IMR-90 (cell line): Measurements from ENCODE around the gene KCTD11. TPM values are rescaled to one million over a fixed set of nuclear protein-coding genes. Genes with fewer than 3 reads are reported as not detected.

Experiments
- ATAC-seq: fragments of 200-7000 bp; cut with Tn5 transposase; 2 replicates; pipeline ENCODE4 v1.9.1; 2020; ENCODE audit warnings: low read depth, mild to moderate bottlenecking, moderate library complexity
- BruUV-seq: library from RNA; stranded (reverse); fragments of 400-500 nt; replicated peaks from 2 replicates; lab custom pipeline; 2021; lab: Mats Ljungman, UMichigan
- CTCF ChIA-PET: fragments of 300-600 bp; formaldehyde crosslinking; extraction: SDS; loops from one replicate; lab custom pipeline; 2021; ENCODE audit warnings: antibody characterized with exemption; lab: Yijun Ruan, JAX
- POLR2A ChIA-PET: fragments of 300-600 bp; sonication (Branson Sonifier 250); formaldehyde crosslinking; loops from one replicate; lab custom pipeline; 2022; ENCODE audit warnings: antibody characterized with exemption; ENCODE audit not compliant: unreplicated experiment; lab: Charles Lee
- DNase-seq: peaks from one replicate; pipeline ENCODE4 v3.0.0; 2013
- H2AFZ ChIP-seq: replicated peaks from 2 replicates; pipeline ENCODE3; 2013; ENCODE audit warnings: low read length, mild to moderate bottlenecking; ENCODE audit not compliant: poor library complexity
- H2AK5ac ChIP-seq: 2 replicates; pipeline ENCODE4 v1.6.1; 2013; ENCODE audit warnings: low read depth, low read length, inconsistent platforms
- H2AK9ac ChIP-seq: replicated peaks from 2 replicates; pipeline ENCODE3; 2013; ENCODE audit warnings: mild to moderate bottlenecking, low read depth, low read length, moderate library complexity; ENCODE audit not compliant: poor library complexity
- H2BK120ac ChIP-seq: 2 replicates; pipeline ENCODE4 v1.6.1; 2013; ENCODE audit warnings: low read depth, low read length, inconsistent platforms
- H2BK15ac ChIP-seq: 3 replicates; pipeline ENCODE4 v1.6.1; 2013; ENCODE audit warnings: low read depth, low read length, inconsistent platforms
- H2BK20ac ChIP-seq: 2 replicates; pipeline ENCODE4 v1.6.1; 2013; ENCODE audit warnings: low read depth, mild to moderate bottlenecking, inconsistent platforms, low read length, moderate library complexity
- H2BK5ac ChIP-seq: 2 replicates; pipeline ENCODE4 v1.6.1; 2013; ENCODE audit warnings: mild to moderate bottlenecking, low read depth, low read length, inconsistent platforms; ENCODE audit not compliant: poor library complexity, severe bottlenecking
- H3K14ac ChIP-seq: replicated peaks from 2 replicates; pipeline ENCODE4 v1.6.1; 2013; ENCODE audit warnings: low read depth, low read length, inconsistent platforms
- H3K18ac ChIP-seq: 2 replicates; pipeline ENCODE4 v1.6.1; 2013; ENCODE audit warnings: low read depth, low read length, control low read depth
- H3K23ac ChIP-seq: 2 replicates; pipeline ENCODE4 v1.6.1; 2013; ENCODE audit warnings: low read depth, low read length, inconsistent platforms
- H3K27ac ChIP-seq: 2 replicates; pipeline ENCODE4 v1.5.1; 2013; ENCODE audit warnings: mild to moderate bottlenecking, control low read depth, low read length; ENCODE audit not compliant: insufficient read depth
- H3K27me3 ChIP-seq: 2 replicates; pipeline ENCODE4 v1.6.1; 2013; ENCODE audit warnings: low read length; ENCODE audit not compliant: control insufficient read depth, insufficient read depth
- H3K36me3 ChIP-seq: 2 replicates; pipeline ENCODE4 v1.6.1; 2013; ENCODE audit warnings: low read length, mixed read lengths; ENCODE audit not compliant: control insufficient read depth, insufficient read depth
- H3K4ac ChIP-seq: 2 replicates; pipeline ENCODE4 v1.6.1; 2013; ENCODE audit warnings: low read depth, low read length, inconsistent platforms
- H3K4me1 ChIP-seq: 2 replicates; pipeline ENCODE4 v1.6.1; 2013; ENCODE audit warnings: low read length, mixed read lengths; ENCODE audit not compliant: control insufficient read depth, insufficient read depth
- H3K4me2 ChIP-seq: 2 replicates; pipeline ENCODE4 v1.6.1; 2013; ENCODE audit warnings: low read depth, mild to moderate bottlenecking, control low read depth, low read length, moderate library complexity
- H3K4me3 ChIP-seq: 2 replicates; pipeline ENCODE4 v1.5.1; 2013; ENCODE audit warnings: low read depth, mild to moderate bottlenecking, control low read depth, low read length, moderate library complexity; ENCODE audit not compliant: insufficient read depth
- H3K56ac ChIP-seq: 2 replicates; pipeline ENCODE4 v1.6.1; 2013; ENCODE audit warnings: low read length, inconsistent platforms; ENCODE audit not compliant: insufficient read depth; ENCODE audit errors: extremely low read depth
- H3K79me1 ChIP-seq, 2 experiments: 2 replicates each; pipeline ENCODE4 v1.6.1; 2013; ENCODE audit warnings: low read length in 2 of 2, inconsistent platforms in 1 of 2, low read depth in 1 of 2
- H3K9ac ChIP-seq: 2 replicates; pipeline ENCODE4 v1.6.1; 2013; ENCODE audit warnings: low read depth, low read length, control low read depth
- H3K9me1 ChIP-seq: 2 replicates; pipeline ENCODE4 v1.6.1; 2013; ENCODE audit warnings: low read length, inconsistent platforms; ENCODE audit not compliant: insufficient read depth
- H3K9me3 ChIP-seq: 2 replicates; pipeline ENCODE4 v1.6.1; 2013; ENCODE audit warnings: low read length; ENCODE audit not compliant: control insufficient read depth, insufficient read depth
- H4K20me1 ChIP-seq: 2 replicates; pipeline ENCODE4 v1.6.1; 2013; ENCODE audit warnings: low read length, inconsistent platforms; ENCODE audit not compliant: insufficient read depth
- H4K5ac ChIP-seq: 2 replicates; pipeline ENCODE4 v1.6.1; 2013; ENCODE audit warnings: mild to moderate bottlenecking, low read depth, low read length, control low read depth
- H4K8ac ChIP-seq, 2 experiments: 2 replicates each; pipeline ENCODE4 v1.6.1; 2013; ENCODE audit warnings: low read depth in 2 of 2, low read length in 2 of 2, control low read depth in 1 of 2, inconsistent platforms in 1 of 2
- H4K91ac ChIP-seq: 2 replicates; pipeline ENCODE4 v1.6.1; 2013; ENCODE audit warnings: low read depth, low read length, inconsistent platforms; ENCODE audit not compliant: insufficient read depth
- CEBPB ChIP-seq: IDR thresholded peaks from 2 replicates; pipeline ENCODE4 v1.6.1; 2012; ENCODE audit warnings: low read depth, low read length, improper control_type of control experiment
- CHD1 ChIP-seq: IDR thresholded peaks from 2 replicates; pipeline ENCODE4 v1.6.1; 2012; ENCODE audit warnings: low read depth, low read length, improper control_type of control experiment
- FOS ChIP-seq: fragments of 150-350 bp; IDR thresholded peaks from 2 replicates; pipeline ENCODE4 v1.6.1; 2016; ENCODE audit warnings: low read depth, low read length
- MAFK ChIP-seq: IDR thresholded peaks from 2 replicates; pipeline ENCODE4 v1.6.1; 2012; ENCODE audit warnings: low read depth, low read length, improper control_type of control experiment
- MAZ ChIP-seq: IDR thresholded peaks from 2 replicates; pipeline ENCODE4 v1.6.1; 2012; ENCODE audit warnings: low read depth, mild to moderate bottlenecking, low read length, improper control_type of control experiment, moderate library complexity, borderline replicate concordance
- MXI1 ChIP-seq: IDR thresholded peaks from 2 replicates; pipeline ENCODE4 v1.6.1; 2012; ENCODE audit warnings: low read depth, mild to moderate bottlenecking, low read length, moderate library complexity, borderline replicate concordance
- RAD21 ChIP-seq: IDR thresholded peaks from 2 replicates; pipeline ENCODE4 v1.6.1; 2012; ENCODE audit warnings: low read length, improper control_type of control experiment
- RCOR1 ChIP-seq: IDR thresholded peaks from 2 replicates; pipeline ENCODE4 v1.6.1; 2012; ENCODE audit warnings: mild to moderate bottlenecking, low read length, improper control_type of control experiment; ENCODE audit not compliant: insufficient replicate concordance
- WGBS, 2 experiments: methylation state at CpG; one replicate each; pipeline versions ENCODE4 v1.1.5 to v1.1.7; 2013; ENCODE audit warnings: missing lambda C conversion rate in 2 of 2; ENCODE audit not compliant: insufficient read length in 1 of 2; ENCODE audit errors: extremely low coverage in 2 of 2; 5-methylcytosine and 5-hydroxymethylcytosine counted together
- dilution Hi-C: fragments of 300-500 bp; cut with HindIII; formaldehyde crosslinking; loops from one replicate; pipeline ENCODE4 v1.14.3; 2018; ENCODE audit warnings: low sequenced_read_pairs; ENCODE audit not compliant: unreplicated experiment
- in situ Hi-C: fragments of 300-500 bp; cut with MboI; formaldehyde crosslinking; loops from 3 replicates; pipeline ENCODE4 v1.14.3; 2019; ENCODE audit warnings: low sequenced_read_pairs, inconsistent platforms, mixed read lengths
- intact Hi-C: fragments of 100-400 bp; cut with micrococcal nuclease; formaldehyde crosslinking; loops from 2 replicates; pipeline ENCODE4 v1.10.0; 2022
- polyA plus RNA-seq, 3 experiments: library from polyadenylated mRNA; depleted of rRNA; stranded (reverse); fragments of >200 nt; gene quantifications; 2 replicates each; pipeline ENCODE4 v1.2.3, GENCODE V29; 2012; ENCODE audit warnings: low replicate concordance in 1 of 3
- total RNA-seq: library from RNA; depleted of rRNA; stranded (reverse); fragments of >200 nt; gene quantifications from 2 replicates; pipeline ENCODE4 v1.2.3, GENCODE V29; 2012

KCTD11 gene
- total and polyA plus RNA-seq, 2 of the 4 experiments (the other 2 are of a cell fraction): 10.8 to 16.4 TPM

GRCh38 chr17:7315570-7316235, 36.3 kb upstream of the KCTD11 start (continued):
- TF ChIP-seq MAZ: no peak

- ChIA-PET POLR2A (no interaction called here), CTCF (no interaction called here)
- intact Hi-C loops: no loop called here
- peaks cover 19 to 31% of the 10 kb centered on the region in 2 experiments; a peak in 3 of 4 replicates for H3K79me1 ChIP-seq
- no peak overlapping the region for H3K4me2 ChIP-seq
- peaks cover 26% of the 10 kb centered on the region for H4K20me1 ChIP-seq
- peaks cover 7% of the 10 kb centered on the region for H3K4me1 ChIP-seq
- no TSS peak for BruUV-seq
- no peak overlapping the region for H3K23ac ChIP-seq
- peaks cover 7% of the 10 kb centered on the region; the same call in 1 of the 2 replicates for H3K9me1 ChIP-seq
- dilution Hi-C loops: no loop called here
- no peak overlapping the region for H3K56ac ChIP-seq
- 91% methylated on average over 10 of the region's 16 CpGs; no CpG with 5 or more reads in 1 of the 2 experiments for WGBS, 2 experiments
- H3K9me3 ChIP-seq: no peaks in the 10 kb centered on the region
- ATAC-seq (no peak), DNase-seq (no peak)
- H3K27me3 ChIP-seq: no peaks in the 10 kb centered on the region
- no peak overlapping the region for H2AK9ac ChIP-seq
- no peak overlapping the region for H2BK120ac ChIP-seq
- H2AK5ac ChIP-seq: no peak overlapping the region
- H2BK20ac ChIP-seq: no peak overlapping the region
- H3K36me3 ChIP-seq: peaks cover 67% of the 10 kb centered on the region
- no peak overlapping the region for H4K8ac ChIP-seq
- no peak overlapping the region for H3K4ac ChIP-seq
- TF ChIP-seq MXI1 (no peak), MAFK (no peak), FOS (no peak), CEBPB (no peak), MAZ (no peak), CHD1 (no peak), RCOR1 (no peak), RAD21 (no peak)
- in situ Hi-C loops: no loop called here
- no peak overlapping the region for H3K9ac ChIP-seq
- no peak overlapping the region for H3K14ac ChIP-seq
- H3K4me3 ChIP-seq: no peak overlapping the region
- no peak overlapping the region for H2AFZ ChIP-seq
- H3K27ac ChIP-seq: no peak overlapping the region
- no peak overlapping the region for H2BK5ac ChIP-seq
- no peak overlapping the region for H4K91ac ChIP-seq
- no peak overlapping the region for H3K18ac ChIP-seq
- H4K5ac ChIP-seq: no peak overlapping the region
- no peak overlapping the region for H2BK15ac ChIP-seq
Measured at GRCh38 chr17:7317161-7317803, 34.7 kb upstream of the KCTD11 start.
